PC-9 (cell line): ENCODE data around the gene MMP15. TPM values are rescaled to one million over a fixed set of nuclear protein-coding genes. Genes with fewer than 3 reads are reported as not detected.

Source experiments
- BruUV-seq: library from RNA; stranded (reverse); fragments of 400-500 nt; replicated peaks from 2 replicates; lab custom pipeline; 2021; lab: Mats Ljungman, UMichigan
- CTCF ChIA-PET: fragments of 300-600 bp; sonication (Branson Sonifier 250); formaldehyde crosslinking; loops from one replicate; lab custom pipeline; 2022; ENCODE audit warnings: antibody characterized with exemption; lab: Charles Lee
- POLR2A ChIA-PET: fragments of 300-600 bp; sonication (Branson Sonifier 250); formaldehyde crosslinking; loops from one replicate; lab custom pipeline; 2022; ENCODE audit warnings: antibody characterized with exemption; ENCODE audit not compliant: unreplicated experiment; lab: Charles Lee
- DNase-seq, 2 experiments: peaks; one replicate each; pipeline versions ENCODE4 v3.0.0 to v3.0.0-alpha.2; 2015 to 2022; ENCODE audit warnings: mixed read lengths in 1 of 2
- H2AFZ ChIP-seq: fragments of 200-600 bp; sonication (generic); 2 replicates; pipeline ENCODE4 v1.8.1; 2017; ENCODE audit warnings: antibody characterized with exemption
- H3F3A ChIP-seq: fragments of 200-600 bp; sonication (generic); 2 replicates; pipeline ENCODE4 v1.8.1; 2017; ENCODE audit warnings: antibody characterized with exemption, mild to moderate bottlenecking, low read depth; ENCODE audit not compliant: insufficient read depth
- H3K27ac ChIP-seq: fragments of 200-600 bp; sonication (generic); 2 replicates; pipeline ENCODE4 v1.6.1; 2016; ENCODE audit warnings: mixed run types
- H3K27me3 ChIP-seq: fragments of 200-600 bp; sonication (generic); 2 replicates; pipeline ENCODE4 v1.6.1; 2016; ENCODE audit warnings: low read depth, mixed run types; ENCODE audit not compliant: insufficient read depth
- H3K36me3 ChIP-seq: fragments of 200-600 bp; sonication (generic); 2 replicates; pipeline ENCODE4 v1.6.1; 2016; ENCODE audit warnings: low read depth, mixed run types
- H3K4me1 ChIP-seq: fragments of 200-600 bp; sonication (generic); replicated peaks from 2 replicates; pipeline ENCODE4 v1.6.1; 2016; ENCODE audit warnings: mixed run types; ENCODE audit not compliant: insufficient read depth
- H3K4me2 ChIP-seq: fragments of 200-600 bp; sonication (generic); 2 replicates; pipeline ENCODE4 v1.6.1; 2017; ENCODE audit warnings: mixed run types
- H3K4me3 ChIP-seq: fragments of 200-600 bp; sonication (generic); 2 replicates; pipeline ENCODE4 v1.6.1; 2016; ENCODE audit warnings: mixed run types
- H3K79me2 ChIP-seq: fragments of 200-600 bp; sonication (generic); 2 replicates; pipeline ENCODE4 v1.6.1; 2017; ENCODE audit warnings: low read depth, mixed run types
- H3K9me2 ChIP-seq: fragments of 200-600 bp; sonication (generic); 2 replicates; pipeline ENCODE4 v1.8.1; 2017; ENCODE audit warnings: mild to moderate bottlenecking; ENCODE audit not compliant: insufficient read depth
- H3K9me3 ChIP-seq: fragments of 200-600 bp; sonication (generic); 2 replicates; pipeline ENCODE4 v1.8.1; 2016; ENCODE audit warnings: low read depth; ENCODE audit not compliant: insufficient read depth
- H4K20me1 ChIP-seq: fragments of 200-600 bp; sonication (generic); 2 replicates; pipeline ENCODE4 v1.8.1; 2017; ENCODE audit not compliant: insufficient read depth
- CTCF ChIP-seq: fragments of 200-600 bp; sonication (generic); conservative IDR thresholded peaks from 2 replicates; pipeline ENCODE4 v1.6.1; 2017; ENCODE audit warnings: mixed run types, antibody characterized with exemption, mild to moderate bottlenecking, moderate library complexity
- EZH2 ChIP-seq: fragments of 200-600 bp; sonication (generic); IDR thresholded peaks from 2 replicates; pipeline ENCODE4 v1.8.0; 2017; ENCODE audit warnings: antibody characterized with exemption, low read depth
- intact Hi-C: fragments of 100-400 bp; cut with micrococcal nuclease; formaldehyde crosslinking; loops from one replicate; pipeline ENCODE4 v1.10.0; 2022; ENCODE audit not compliant: unreplicated experiment
- total RNA-seq: library from RNA; stranded (reverse); gene quantifications from 2 replicates; pipeline ENCODE4 v1.2.3, GENCODE V29; 2021

Gene MMP15
- total RNA-seq, 1 experiment from 2014 or later, result 20.1 TPM

GRCh38 chr16:58012481-58012880, 13.1 kb upstream of the MMP15 start:
- Histone ChIP-seq H3F3A (no peaks in the 10 kb centered on the region; the same call in 1 of the 2 replicates), H3K4me2 (no peak overlapping the region), H3K36me3 (no peaks in the 10 kb centered on the region), H3K27me3 (no peaks in the 10 kb centered on the region), H3K4me3 (no peak overlapping the region), H3K9me2 (no peaks in the 10 kb centered on the region), H4K20me1 (no peaks in the 10 kb centered on the region; the same call in 1 of the 2 replicates), H3K27ac (no peak overlapping the region), H3K79me2 (no peaks in the 10 kb centered on the region), H3K4me1 (no peaks in the 10 kb centered on the region), H3K9me3 (no peaks in the 10 kb centered on the region), H2AFZ (no peak overlapping the region)
- intact Hi-C loops, result no loop called here
- DNase-seq, result no peak
- BruUV-seq, result no TSS peak
- CTCF ChIA-PET, result no interaction called here
- POLR2A ChIA-PET, result no interaction called here
- TF ChIP-seq CTCF, result no peak
- TF ChIP-seq EZH2, result no peak

DNA sequence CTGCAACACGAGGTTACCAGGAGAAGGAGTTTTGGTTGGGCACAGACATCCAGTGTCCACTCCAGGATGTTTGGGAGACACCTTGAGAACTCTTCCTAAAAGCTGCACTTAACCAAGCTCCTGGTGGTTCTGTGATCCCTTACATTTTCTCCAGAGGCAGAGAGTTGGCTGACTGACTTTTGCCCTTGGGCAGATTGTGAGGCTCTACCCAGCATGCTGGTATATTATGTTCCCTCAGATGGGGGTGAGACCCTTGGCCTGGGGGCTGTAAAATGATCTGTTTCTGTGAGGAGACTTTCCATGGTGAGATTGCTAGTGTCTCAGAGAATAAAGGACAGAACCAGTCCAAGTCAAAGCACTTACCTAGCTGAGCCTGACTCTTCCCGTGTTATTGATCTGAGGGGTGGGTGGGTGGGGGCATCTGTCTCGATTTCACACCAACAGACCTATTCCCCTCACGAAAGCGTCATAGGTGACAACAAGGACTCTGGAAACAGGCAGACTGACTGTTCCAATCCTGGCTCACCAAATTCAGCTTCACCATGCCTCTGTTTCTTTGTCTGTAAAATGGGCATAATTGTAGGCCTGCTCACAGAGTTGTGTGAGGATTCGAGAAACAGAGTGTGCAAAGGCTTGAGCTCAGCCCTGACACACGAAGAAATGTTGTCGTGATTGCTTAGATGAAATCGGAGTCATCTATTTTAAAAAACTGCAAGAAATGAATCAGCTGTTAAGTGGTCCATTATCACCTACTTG, 12.2 kb upstream of the MMP15 start:
- ChIA-PET CTCF (no interaction called here), POLR2A (no interaction called here)
- Histone ChIP-seq H3K36me3 (no peaks in the 10 kb centered on the region), H2AFZ (no peak overlapping the region), H3K4me1 (no peaks in the 10 kb centered on the region), H3K27ac (no peak overlapping the region), H3K4me3 (no peak overlapping the region), H4K20me1 (no peaks in the 10 kb centered on the region; the same call in 1 of the 2 replicates), H3K9me3 (no peaks in the 10 kb centered on the region), H3K79me2 (no peaks in the 10 kb centered on the region), H3F3A (no peaks in the 10 kb centered on the region; the same call in 1 of the 2 replicates), H3K4me2 (no peak overlapping the region), H3K27me3 (no peaks in the 10 kb centered on the region), H3K9me2 (no peaks in the 10 kb centered on the region)
- TF ChIP-seq CTCF (no peak), EZH2 (no peak)
- no peak for DNase-seq
- BruUV-seq, result no TSS peak
- intact Hi-C loops, result no loop called here

DNA sequence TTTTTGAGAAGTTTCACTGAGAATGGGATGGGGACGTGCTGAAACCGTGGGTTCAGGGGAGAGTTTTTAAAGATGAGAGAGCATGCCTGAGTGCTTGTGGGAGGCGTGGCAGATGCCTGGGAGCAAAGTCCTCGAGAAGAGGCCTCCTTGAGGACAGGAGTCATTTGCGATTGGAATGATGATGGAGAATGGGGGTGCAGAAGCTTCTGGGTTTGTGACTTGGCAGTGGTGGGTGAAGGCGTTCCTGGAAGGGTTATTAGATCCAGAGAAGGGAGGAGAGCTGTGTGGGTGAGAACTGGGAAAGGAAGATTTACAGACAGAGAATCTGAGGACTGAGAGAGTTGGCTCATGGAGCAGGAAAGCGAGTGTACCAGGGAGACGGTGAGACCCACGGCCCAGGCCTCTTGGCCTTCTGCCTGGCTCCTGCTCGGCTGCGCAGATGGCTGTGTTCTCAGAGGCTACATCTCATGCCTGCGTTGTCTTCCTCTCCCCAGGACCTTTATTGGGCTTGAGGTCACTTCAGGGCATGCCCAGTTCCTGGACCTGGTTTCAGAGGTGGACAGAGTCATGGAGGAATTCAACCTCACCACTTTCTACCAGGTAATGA, 8.6 kb upstream of the MMP15 start:
- no peaks in the 10 kb centered on the region for H3K9me2 ChIP-seq
- ChIA-PET POLR2A (no interaction called here), CTCF (no interaction called here)
- BruUV-seq, result no TSS peak
- DNase-seq, result no peak
- no peaks in the 10 kb centered on the region for H3K79me2 ChIP-seq
- no peak overlapping the region for H3K27ac ChIP-seq
- H3F3A ChIP-seq, result peaks cover 15% of the 10 kb centered on the region
- H3K4me1 ChIP-seq, result peaks cover 13% of the 10 kb centered on the region
- H3K4me2 ChIP-seq, result no peak overlapping the region
- peaks cover 3% of the 10 kb centered on the region; the same call in 1 of the 2 replicates for H4K20me1 ChIP-seq
- H3K27me3 ChIP-seq, result no peaks in the 10 kb centered on the region
- H3K4me3 ChIP-seq, result no peak overlapping the region
- no peak overlapping the region for H2AFZ ChIP-seq
- no peak for TF ChIP-seq CTCF
- TF ChIP-seq EZH2, result no peak
- intact Hi-C loops, result no loop called here
- no peaks in the 10 kb centered on the region for H3K36me3 ChIP-seq
- no peaks in the 10 kb centered on the region for H3K9me3 ChIP-seq
